GM19438 (cell line): ENCODE data around the gene EAF1.
"Not testable (repeated sequence)": the region's sequence is repeated elsewhere in the genome, so short reads cannot be mapped to it uniquely, and the experiment has no call there.

ENCODE experiments used
- ATAC-seq: cut with Tn5 transposase; IDR thresholded peaks from one replicate; pipeline ENCODE4 v1.9.1; 2021; ENCODE audit warnings: low read depth; ENCODE audit not compliant: unreplicated experiment

Gene EAF1

GRCh38 chr3:15477951-15478639, 50.7 kb downstream of the EAF1 start:
- no peak for ATAC-seq

- ATAC-seq = no peak
These were observed 51.2 kb downstream of the EAF1 start for GRCh38 chr3:15478640-15478979.

GRCh38 chr3:15479400-15480224, 52.2 kb downstream of the EAF1 start:
- no peak for ATAC-seq

- not testable (repeated sequence) for ATAC-seq
These were observed 57.2 kb downstream of the EAF1 start for GRCh38 chr3:15484551-15484950.

- ATAC-seq = no peak
These were observed 58.6 kb downstream of the EAF1 start for GRCh38 chr3:15486020-15486419.

- ATAC-seq = no peak
These were observed 59.6 kb downstream of the EAF1 start for GRCh38 chr3:15486979-15487378.

- ATAC-seq = no peak
These were observed 60.6 kb downstream of the EAF1 start for GRCh38 chr3:15488002-15488401.

GRCh38 chr3:15490158-15490557, 62.8 kb downstream of the EAF1 start:
- ATAC-seq = no peak

- no peak for ATAC-seq
These were observed 63.7 kb downstream of the EAF1 start for GRCh38 chr3:15491143-15491542.
